ENCODE measurements around the gene SPIN4. TPM values are rescaled to one million over a fixed set of nuclear protein-coding genes. Genes with fewer than 3 reads are reported as not detected.

Gene SPIN4
- total RNA-seq, 2 experiments from 2014 or later, result 3.1 to 3.7 TPM

- no peaks in the 10 kb centered on the region for H3K27me3 Mint-ChIP-seq (ENCODE audit: low read depth)
- H3K4me3 Mint-ChIP-seq, result no peak overlapping the region
- DNase-seq, result peak; percentile 4
- no peaks in the 10 kb centered on the region for H3K4me1 Mint-ChIP-seq (ENCODE audit: low read depth)
- H3K36me3 Mint-ChIP-seq (ENCODE audit: low read depth), result peaks cover 5% of the 10 kb centered on the region
- CTCF ChIA-PET, result no interaction called here
- no peaks in the 10 kb centered on the region for H3K9me3 Mint-ChIP-seq
- intact Hi-C loops (cut with micrococcal nuclease), result no loop called here
- H3K27ac Mint-ChIP-seq, result no peak overlapping the region
Observed at GRCh38 chrX:63330681-63331080, 20.5 kb downstream of the SPIN4 start.

GRCh38 chrX:63327788-63328187 is 23.3 kb downstream of the SPIN4 start:
- CTCF ChIA-PET, result no interaction called here
- H3K36me3 Mint-ChIP-seq (ENCODE audit: low read depth), result no peaks in the 10 kb centered on the region
- H3K4me3 Mint-ChIP-seq, result no peak overlapping the region
- intact Hi-C loops (cut with micrococcal nuclease), result no loop called here
- H3K27ac Mint-ChIP-seq, result no peak overlapping the region
- H3K27me3 Mint-ChIP-seq (ENCODE audit: low read depth), result no peaks in the 10 kb centered on the region
- DNase-seq, result no peak
- H3K4me1 Mint-ChIP-seq (ENCODE audit: low read depth), result no peaks in the 10 kb centered on the region
- H3K9me3 Mint-ChIP-seq, result no peaks in the 10 kb centered on the region

GRCh38 chrX:63299596-63299995 is 51.5 kb downstream of the SPIN4 start:
- no peak overlapping the region for H3K4me3 Mint-ChIP-seq
- no peaks in the 10 kb centered on the region for H3K4me1 Mint-ChIP-seq (ENCODE audit: low read depth)
- no peaks in the 10 kb centered on the region for H3K36me3 Mint-ChIP-seq (ENCODE audit: low read depth)
- H3K27ac Mint-ChIP-seq, result no peak overlapping the region
- intact Hi-C loops (cut with micrococcal nuclease), result no loop called here
- CTCF ChIA-PET, result no interaction called here
- peaks cover 5% of the 10 kb centered on the region for H3K9me3 Mint-ChIP-seq
- H3K27me3 Mint-ChIP-seq (ENCODE audit: low read depth), result no peaks in the 10 kb centered on the region
- DNase-seq, result no peak
